Tibial nerve (tissue), 4 donors: ENCODE measurements around the gene ANO2.

Experiments used
- EP300 ChIP-seq, 2 donors: sonication (generic); formaldehyde crosslinking; IDR thresholded peaks; one replicate each; pipeline ENCODE4 v1.6.1; 2017; ENCODE audit warnings: antibody characterized with exemption in 2 of 2, mild to moderate bottlenecking in 1 of 2
- POLR2A ChIP-seq, 2 donors: fragments of 450-650 bp; IDR thresholded peaks; one replicate each; pipeline ENCODE4 v1.6.1; 2017; ENCODE audit warnings: antibody characterized with exemption in 2 of 2, mild to moderate bottlenecking in 2 of 2, moderate library complexity in 2 of 2
- TF ChIP-seq, protein P1 (sequence below), 5 experiments: fragments of 200-600 bp in 3 of 5; fragments of 450-650 bp in 2 of 5; sonication (generic) in 3 of 5; IDR thresholded peaks; one replicate each; pipeline ENCODE4 v1.5.1; 2016 to 2019; ENCODE audit warnings: antibody characterized with exemption in 5 of 5, mild to moderate bottlenecking in 3 of 5, moderate library complexity in 2 of 5

- TF ChIP-seq, protein P1, sequence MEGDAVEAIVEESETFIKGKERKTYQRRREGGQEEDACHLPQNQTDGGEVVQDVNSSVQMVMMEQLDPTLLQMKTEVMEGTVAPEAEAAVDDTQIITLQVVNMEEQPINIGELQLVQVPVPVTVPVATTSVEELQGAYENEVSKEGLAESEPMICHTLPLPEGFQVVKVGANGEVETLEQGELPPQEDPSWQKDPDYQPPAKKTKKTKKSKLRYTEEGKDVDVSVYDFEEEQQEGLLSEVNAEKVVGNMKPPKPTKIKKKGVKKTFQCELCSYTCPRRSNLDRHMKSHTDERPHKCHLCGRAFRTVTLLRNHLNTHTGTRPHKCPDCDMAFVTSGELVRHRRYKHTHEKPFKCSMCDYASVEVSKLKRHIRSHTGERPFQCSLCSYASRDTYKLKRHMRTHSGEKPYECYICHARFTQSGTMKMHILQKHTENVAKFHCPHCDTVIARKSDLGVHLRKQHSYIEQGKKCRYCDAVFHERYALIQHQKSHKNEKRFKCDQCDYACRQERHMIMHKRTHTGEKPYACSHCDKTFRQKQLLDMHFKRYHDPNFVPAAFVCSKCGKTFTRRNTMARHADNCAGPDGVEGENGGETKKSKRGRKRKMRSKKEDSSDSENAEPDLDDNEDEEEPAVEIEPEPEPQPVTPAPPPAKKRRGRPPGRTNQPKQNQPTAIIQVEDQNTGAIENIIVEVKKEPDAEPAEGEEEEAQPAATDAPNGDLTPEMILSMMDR (IDR thresholded peaks at IDR 0.05), result no peak
- TF ChIP-seq EP300 (IDR thresholded peaks at IDR 0.05) (no peak), POLR2A (IDR thresholded peaks at IDR 0.05) (no peak)
These were observed 137.4 kb downstream of the ANO2 start for GRCh38 chr12:5807514-5808219.
